Fibroblast of mammary gland (primary cell): Measurements from ENCODE around the gene LBHD2.

Experiments used
- DNase-seq: peaks from one replicate; pipeline ENCODE4 v3.0.0-alpha.2; 2010; ENCODE audit warnings: low read depth
- H3K4me3 ChIP-seq: 2 replicates; pipeline ENCODE4 v1.5.1; 2011; ENCODE audit warnings: low read depth, mild to moderate bottlenecking, low read length, moderate library complexity; ENCODE audit not compliant: control insufficient read depth
- TF ChIP-seq, protein P1 (sequence below): conservative IDR thresholded peaks from 2 replicates; pipeline ENCODE4 v1.5.1; 2011; ENCODE audit warnings: low read depth, low read length, inconsistent platforms; ENCODE audit not compliant: control insufficient read depth, insufficient read depth

The LBHD2 gene

DNA sequence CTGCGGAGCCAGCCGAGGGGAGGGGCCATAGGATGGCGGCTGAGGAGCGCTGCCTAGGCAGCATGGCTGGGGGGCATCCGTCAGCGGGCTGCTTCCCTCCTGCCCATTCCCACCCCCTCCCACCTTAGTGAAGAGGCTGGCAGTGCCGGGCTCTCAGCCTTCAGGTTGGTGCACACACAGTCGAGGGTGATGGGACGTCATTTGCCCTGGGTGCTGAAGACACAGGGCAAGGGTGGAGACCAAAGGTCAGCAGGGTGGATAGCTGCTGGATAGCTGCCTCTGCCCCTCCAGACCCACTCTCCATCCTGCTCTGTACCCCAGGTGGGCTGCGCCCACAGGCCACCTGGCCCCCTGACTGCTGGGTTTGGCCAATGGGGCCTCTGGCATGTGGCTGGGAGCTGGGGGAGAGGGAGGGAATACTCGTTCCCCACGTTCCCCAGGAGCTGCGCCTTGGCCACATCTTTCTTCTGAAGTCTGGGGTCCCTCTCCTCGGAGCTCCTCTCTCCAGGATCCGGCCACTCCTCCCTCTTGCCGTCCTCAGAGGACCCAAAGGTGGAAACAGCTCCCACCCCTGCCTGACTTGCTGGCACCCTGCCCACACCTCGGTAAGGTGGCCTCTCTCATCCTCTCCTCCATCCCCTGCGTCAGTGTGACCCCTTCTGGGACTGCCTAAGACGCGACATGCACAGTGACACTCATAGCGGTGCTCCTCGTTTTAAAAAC, 15.5 kb upstream of the LBHD2 start:
- no peak overlapping the region for H3K4me3 ChIP-seq
- TF ChIP-seq, protein P1, sequence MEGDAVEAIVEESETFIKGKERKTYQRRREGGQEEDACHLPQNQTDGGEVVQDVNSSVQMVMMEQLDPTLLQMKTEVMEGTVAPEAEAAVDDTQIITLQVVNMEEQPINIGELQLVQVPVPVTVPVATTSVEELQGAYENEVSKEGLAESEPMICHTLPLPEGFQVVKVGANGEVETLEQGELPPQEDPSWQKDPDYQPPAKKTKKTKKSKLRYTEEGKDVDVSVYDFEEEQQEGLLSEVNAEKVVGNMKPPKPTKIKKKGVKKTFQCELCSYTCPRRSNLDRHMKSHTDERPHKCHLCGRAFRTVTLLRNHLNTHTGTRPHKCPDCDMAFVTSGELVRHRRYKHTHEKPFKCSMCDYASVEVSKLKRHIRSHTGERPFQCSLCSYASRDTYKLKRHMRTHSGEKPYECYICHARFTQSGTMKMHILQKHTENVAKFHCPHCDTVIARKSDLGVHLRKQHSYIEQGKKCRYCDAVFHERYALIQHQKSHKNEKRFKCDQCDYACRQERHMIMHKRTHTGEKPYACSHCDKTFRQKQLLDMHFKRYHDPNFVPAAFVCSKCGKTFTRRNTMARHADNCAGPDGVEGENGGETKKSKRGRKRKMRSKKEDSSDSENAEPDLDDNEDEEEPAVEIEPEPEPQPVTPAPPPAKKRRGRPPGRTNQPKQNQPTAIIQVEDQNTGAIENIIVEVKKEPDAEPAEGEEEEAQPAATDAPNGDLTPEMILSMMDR, result no peak
- no peak for DNase-seq

- H3K4me3 ChIP-seq, result no peak overlapping the region
- TF ChIP-seq, protein P1, result no peak
- DNase-seq, result no peak
Measured at GRCh38 chr14:103070263-103070885, 13.6 kb upstream of the LBHD2 start.

- no peak for DNase-seq
- TF ChIP-seq, protein P1, result no peak
- H3K4me3 ChIP-seq, result no peak overlapping the region
Measured at GRCh38 chr14:103070971-103071542, 13.0 kb upstream of the LBHD2 start.

- TF ChIP-seq, protein P1, result no peak
- no peak for DNase-seq
- H3K4me3 ChIP-seq, result no peak overlapping the region
Measured at GRCh38 chr14:103071544-103072251, 12.3 kb upstream of the LBHD2 start.

GRCh38 chr14:103072595-103073366, 11.2 kb upstream of the LBHD2 start:
- DNase-seq, result no peak
- H3K4me3 ChIP-seq, result no peak overlapping the region
- TF ChIP-seq, protein P1, result no peak

- TF ChIP-seq, protein P1, result no peak
- no peak overlapping the region for H3K4me3 ChIP-seq
- DNase-seq, result no peak
Measured at GRCh38 chr14:103073367-103073875, 10.6 kb upstream of the LBHD2 start.
